ENCODE data around the gene TEX10. TPM values are rescaled to one million over a fixed set of nuclear protein-coding genes. Genes with fewer than 3 reads are reported as not detected.

TEX10 gene
- total and polyA plus RNA-seq, 2 of the 13 experiments (the other 11 are each of a cell fraction or from before 2014, with no cell fraction given), result 18.1 to 38.7 TPM

- TF ChIP-seq PRDM15 (CRISPR knock-in tag; IDR thresholded peaks at IDR 0.05), result peak; percentile 48; the same call in 1 of the 2 replicates
- TF ChIP-seq ZNF766 (CRISPR knock-in tag; IDR thresholded peaks at IDR 0.05; ENCODE audit: borderline replicate concordance), result peak; percentile 91; the same call in 1 of the 2 replicates
- TF ChIP-seq IKZF4 (CRISPR knock-in tag; IDR thresholded peaks at IDR 0.05; ENCODE audit: borderline replicate concordance, low read depth, not compliant biosample characterization), result no peak
- no peak for TF ChIP-seq NFIC (IDR thresholded peaks at IDR 0.05; ENCODE audit: low read length)
- peak; percentile 86 for TF ChIP-seq MED1 (CRISPR knock-in tag; IDR thresholded peaks at IDR 0.05)
- TF ChIP-seq RORA (CRISPR knock-in tag; IDR thresholded peaks at IDR 0.05), result no peak
- TF ChIP-seq ZNF234 (CRISPR knock-in tag; conservative IDR thresholded peaks at IDR 0.05), result no peak; the same call in 1 of the 2 replicates
- no peak for TF ChIP-seq BCLAF1 (IDR thresholded peaks at IDR 0.05)
- peak; percentile 90 for TF ChIP-seq NRL (CRISPR knock-in tag; IDR thresholded peaks at IDR 0.05; ENCODE audit: borderline replicate concordance)
- TF ChIP-seq SYNCRIP (IDR thresholded peaks at IDR 0.05; ENCODE audit: insufficient read depth, low read depth, low read length), result no peak
- peak; percentile 36; the same call in 1 of the 2 replicates for TF ChIP-seq ZKSCAN8 (CRISPR knock-in tag; IDR thresholded peaks at IDR 0.05; ENCODE audit: borderline replicate concordance)
- no peak for TF ChIP-seq PHF5A (CRISPR knock-in tag; IDR thresholded peaks at IDR 0.05; ENCODE audit: low read depth, unreplicated experiment)
- no peak for TF ChIP-seq STAT5B (CRISPR knock-in tag; IDR thresholded peaks at IDR 0.05)
- peak; percentile 87 for TF ChIP-seq ZNF639 (CRISPR knock-in tag; conservative IDR thresholded peaks at IDR 0.05)
- TF ChIP-seq ZBED4 (CRISPR knock-in tag; IDR thresholded peaks at IDR 0.05; ENCODE audit: borderline replicate concordance), result no peak; the same call in 1 of the 2 replicates
- no peak for TF ChIP-seq FIP1L1 (IDR thresholded peaks at IDR 0.05; ENCODE audit: borderline replicate concordance, insufficient read depth, low read depth, low read length)
Measured at GRCh38 chr9:100352727-100353505, at the start of gene TEX10 (continued).
